Peyer's patch (tissue), 4 donors: Measurements from ENCODE around the gene SCN1B.

ENCODE experiments used
- POLR2A ChIP-seq, 2 donors: fragments of 450-650 bp; IDR thresholded peaks; one replicate each; pipeline ENCODE4 v1.5.1; 2017; ENCODE audit warnings: antibody characterized with exemption in 2 of 2, mild to moderate bottlenecking in 2 of 2, moderate library complexity in 2 of 2
- TF ChIP-seq, protein P1 (sequence below), 6 experiments: fragments of 450-650 bp in 4 of 6; fragments of 200-600 bp in 2 of 6; sonication (generic) in 1 of 6; IDR thresholded peaks; one replicate each; pipeline ENCODE4 v1.5.1; 2017 to 2019; ENCODE audit warnings: antibody characterized with exemption in 6 of 6, mild to moderate bottlenecking in 3 of 6, moderate library complexity in 1 of 6

DNA sequence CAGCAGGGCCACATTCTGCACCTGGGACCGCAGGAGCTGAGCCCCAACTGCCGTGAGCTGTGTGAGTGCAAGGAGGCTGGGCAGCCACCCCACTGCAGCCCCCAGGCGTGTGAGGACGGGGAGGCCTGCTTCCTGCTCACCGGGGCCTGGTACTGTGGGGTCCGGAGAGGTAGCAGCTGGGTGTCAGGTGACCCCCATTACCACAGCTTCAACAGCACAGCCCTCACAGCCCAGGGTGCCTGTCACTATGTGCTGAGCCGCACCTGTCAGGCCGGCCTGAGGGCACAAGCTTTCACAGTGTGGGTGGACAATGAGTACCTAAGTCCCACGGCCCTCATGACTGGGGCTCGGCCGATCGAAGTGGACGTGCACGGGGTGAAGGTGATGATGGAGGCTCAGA lies 49.6 kb downstream of the SCN1B start:
- TF ChIP-seq, protein P1, sequence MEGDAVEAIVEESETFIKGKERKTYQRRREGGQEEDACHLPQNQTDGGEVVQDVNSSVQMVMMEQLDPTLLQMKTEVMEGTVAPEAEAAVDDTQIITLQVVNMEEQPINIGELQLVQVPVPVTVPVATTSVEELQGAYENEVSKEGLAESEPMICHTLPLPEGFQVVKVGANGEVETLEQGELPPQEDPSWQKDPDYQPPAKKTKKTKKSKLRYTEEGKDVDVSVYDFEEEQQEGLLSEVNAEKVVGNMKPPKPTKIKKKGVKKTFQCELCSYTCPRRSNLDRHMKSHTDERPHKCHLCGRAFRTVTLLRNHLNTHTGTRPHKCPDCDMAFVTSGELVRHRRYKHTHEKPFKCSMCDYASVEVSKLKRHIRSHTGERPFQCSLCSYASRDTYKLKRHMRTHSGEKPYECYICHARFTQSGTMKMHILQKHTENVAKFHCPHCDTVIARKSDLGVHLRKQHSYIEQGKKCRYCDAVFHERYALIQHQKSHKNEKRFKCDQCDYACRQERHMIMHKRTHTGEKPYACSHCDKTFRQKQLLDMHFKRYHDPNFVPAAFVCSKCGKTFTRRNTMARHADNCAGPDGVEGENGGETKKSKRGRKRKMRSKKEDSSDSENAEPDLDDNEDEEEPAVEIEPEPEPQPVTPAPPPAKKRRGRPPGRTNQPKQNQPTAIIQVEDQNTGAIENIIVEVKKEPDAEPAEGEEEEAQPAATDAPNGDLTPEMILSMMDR (IDR thresholded peaks at IDR 0.05), result no peak
- TF ChIP-seq POLR2A (IDR thresholded peaks at IDR 0.05), result no peak
